ENCODE results near the gene HNRNPA1. TPM values are rescaled to one million over a fixed set of nuclear protein-coding genes. Genes with fewer than 3 reads are reported as not detected.
A peak's percentile ranks its signal among the peaks of the same experiment; 100 is the strongest.
"Not testable (repeated sequence)": the region's sequence is repeated elsewhere in the genome, so short reads cannot be mapped to it uniquely, and the experiment has no call there.

Gene HNRNPA1
- 508 and 537 TPM in 2 replicates for total RNA-seq (2014; rRNA removed; shearing (Covaris generic))

DNA sequence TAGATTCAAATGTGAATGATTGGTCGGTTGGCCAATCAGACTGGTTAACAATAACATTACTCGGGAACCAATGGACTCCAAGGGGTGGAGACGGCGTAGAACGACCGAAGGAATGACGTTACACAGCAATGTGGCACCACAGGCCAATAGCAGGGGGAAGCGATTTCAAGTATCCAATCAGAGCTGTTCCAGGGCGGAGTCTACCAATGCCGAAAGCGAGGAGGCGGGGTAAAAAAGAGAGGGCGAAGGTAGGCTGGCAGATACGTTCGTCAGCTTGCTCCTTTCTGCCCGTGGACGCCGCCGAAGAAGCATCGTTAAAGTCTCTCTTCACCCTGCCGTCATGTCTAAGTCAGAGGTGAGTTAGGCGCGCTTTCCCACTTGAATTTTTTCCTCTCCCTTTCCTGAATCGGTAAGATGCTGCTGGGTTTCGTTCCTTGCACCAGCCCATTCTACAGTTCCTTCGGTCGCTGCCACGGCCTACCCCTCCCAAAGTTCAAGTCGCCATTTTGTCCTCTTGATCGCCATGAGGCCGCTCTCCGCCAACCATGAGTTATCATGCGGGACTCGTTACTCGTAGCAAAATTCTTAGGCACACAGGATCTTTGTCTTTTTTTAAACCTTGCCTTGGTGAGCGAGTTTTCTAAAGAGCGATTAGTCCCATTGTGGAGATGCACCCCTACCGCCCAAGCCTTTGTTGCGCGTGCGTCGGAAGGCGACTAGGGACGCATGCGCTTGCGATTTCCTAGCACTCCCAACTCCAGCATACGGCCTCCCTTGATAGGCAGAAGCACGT, at the start of gene HNRNPA1:
Gene HNRNPA1 (plus strand): TSS at position 259 of the 793 bp plus-strand sequence. CDS start 82 bp downstream, at position 341.
- DNase-seq (ENCODE audit: low spot score): peak; percentile 100

GRCh38 chr12:54231269-54231668, 49.3 kb upstream of the HNRNPA1 start:
- DNase-seq (ENCODE audit: low spot score): not testable (repeated sequence)

- DNase-seq (ENCODE audit: low spot score): no peak
These were observed 47.7 kb upstream of the HNRNPA1 start for GRCh38 chr12:54232790-54233189.

- DNase-seq (ENCODE audit: low spot score): no peak
These were observed 42.0 kb upstream of the HNRNPA1 start for GRCh38 chr12:54238531-54238930.

DNA sequence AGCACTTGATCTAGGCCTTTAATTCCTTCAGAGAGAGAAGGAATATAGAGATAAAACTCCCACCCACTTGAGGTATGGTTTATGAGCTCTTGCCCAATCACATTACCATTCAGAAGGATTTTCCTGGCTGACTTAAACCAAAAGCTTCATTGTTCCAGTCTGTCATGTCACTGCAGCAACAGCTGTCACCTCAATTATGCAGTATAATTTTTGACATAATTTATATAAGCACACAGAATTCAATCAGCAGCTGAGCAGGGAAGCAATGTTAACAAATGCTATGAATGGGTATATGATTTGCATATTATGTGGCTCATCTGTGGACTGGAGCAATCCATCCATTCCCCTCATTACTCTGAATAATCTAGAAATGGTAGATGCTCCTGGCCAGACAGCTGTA, 40.9 kb upstream of the HNRNPA1 start:
- no peak for DNase-seq (ENCODE audit: low spot score)

DNA sequence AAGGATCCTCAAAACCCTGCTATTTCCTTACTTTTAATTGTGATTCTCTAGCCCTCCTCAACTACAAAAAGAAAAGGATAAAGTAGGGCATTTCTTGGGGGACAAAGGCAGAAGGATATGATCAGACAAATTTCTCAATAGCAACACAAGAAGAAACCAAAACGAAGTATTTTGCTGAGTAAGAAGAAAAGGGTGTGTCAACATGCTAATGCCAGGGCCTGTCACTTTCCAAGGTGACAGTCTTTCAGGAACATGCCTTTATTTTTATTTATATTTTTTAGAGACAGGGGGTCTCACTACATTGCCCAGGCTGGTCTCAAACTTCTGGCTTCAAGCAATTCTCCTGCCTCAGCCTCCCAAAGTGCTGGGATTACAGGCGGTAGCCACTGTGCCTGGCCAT, 40.4 kb upstream of the HNRNPA1 start:
- DNase-seq (ENCODE audit: low spot score): no peak

- DNase-seq (ENCODE audit: low spot score): no peak
These were observed 39.4 kb upstream of the HNRNPA1 start for GRCh38 chr12:54240971-54241588.

- no peak for DNase-seq (ENCODE audit: low spot score)
These were observed 34.4 kb upstream of the HNRNPA1 start for GRCh38 chr12:54246011-54246641.

GRCh38 chr12:54249489-54249888, 31.0 kb upstream of the HNRNPA1 start:
- no peak for DNase-seq (ENCODE audit: low spot score)

DNA sequence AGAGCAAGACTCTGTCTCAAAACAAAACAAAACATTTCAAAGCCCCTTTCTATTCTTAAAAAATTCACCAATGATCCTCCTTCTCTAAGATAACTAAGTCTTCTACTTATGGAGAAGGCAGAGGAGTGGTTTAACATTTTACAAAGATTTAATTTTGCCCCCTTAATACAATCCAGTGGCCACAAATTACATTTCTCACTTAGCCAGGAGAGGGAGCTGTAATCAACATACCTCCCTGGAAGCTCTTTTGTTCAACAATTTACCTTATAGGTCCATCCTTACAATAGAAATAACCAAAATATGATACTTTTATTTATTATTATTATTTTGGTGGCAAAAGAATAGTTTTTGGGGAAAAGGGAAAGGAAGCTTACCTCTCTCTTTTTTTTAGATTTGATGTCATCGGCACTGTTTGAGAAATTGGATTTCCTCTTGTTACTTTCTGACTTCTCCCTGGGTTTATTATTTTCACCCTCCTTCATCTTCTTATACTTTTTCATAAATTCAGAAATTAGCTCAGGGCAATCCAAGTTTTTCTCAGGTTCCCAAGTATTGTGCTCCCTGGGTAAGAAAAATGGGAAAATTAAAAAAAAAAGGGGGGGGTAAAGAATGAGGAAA, 28.8 kb upstream of the HNRNPA1 start:
- DNase-seq (ENCODE audit: low spot score): peak; percentile 46

- no peak for DNase-seq (ENCODE audit: low spot score)
These were observed 27.3 kb upstream of the HNRNPA1 start for GRCh38 chr12:54253240-54253639.

- DNase-seq (ENCODE audit: low spot score): no peak
These were observed 23.2 kb upstream of the HNRNPA1 start for GRCh38 chr12:54257332-54257731.

GRCh38 chr12:54258201-54258681, 22.3 kb upstream of the HNRNPA1 start:
- DNase-seq (ENCODE audit: low spot score): peak; percentile 30

- peak; percentile 77 for DNase-seq (ENCODE audit: low spot score)
These were observed 21.1 kb upstream of the HNRNPA1 start for GRCh38 chr12:54259194-54260011.

GRCh38 chr12:54261815-54262402, 18.6 kb upstream of the HNRNPA1 start:
- DNase-seq (ENCODE audit: low spot score): no peak

GRCh38 chr12:54262403-54262925, 18.1 kb upstream of the HNRNPA1 start:
- DNase-seq (ENCODE audit: low spot score): peak; percentile 78

- DNase-seq (ENCODE audit: low spot score): no peak
These were observed 15.1 kb upstream of the HNRNPA1 start for GRCh38 chr12:54265364-54265812.

- DNase-seq (ENCODE audit: low spot score): no peak
These were observed 13.7 kb upstream of the HNRNPA1 start for GRCh38 chr12:54266852-54267251.

DNA sequence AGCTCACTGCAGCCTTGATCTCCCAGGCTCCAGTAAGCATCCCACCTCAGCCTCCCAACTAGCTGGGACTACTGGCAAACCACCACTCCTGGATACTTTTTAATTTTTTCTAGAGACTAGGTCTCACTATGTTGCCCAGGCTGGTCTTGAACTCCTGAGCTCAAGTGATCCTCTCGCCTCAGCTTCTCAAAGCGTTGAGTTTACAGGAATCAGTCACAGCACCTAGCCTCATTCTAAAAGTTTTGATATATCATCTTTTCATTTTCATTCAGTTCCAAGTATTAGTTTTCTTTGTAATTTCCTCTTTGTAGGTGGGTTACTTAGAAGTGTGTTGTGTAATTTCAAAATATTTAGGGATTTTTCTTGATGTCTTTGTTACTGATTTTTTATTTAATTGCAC, 10.2 kb upstream of the HNRNPA1 start:
- DNase-seq (ENCODE audit: low spot score): no peak

DNA sequence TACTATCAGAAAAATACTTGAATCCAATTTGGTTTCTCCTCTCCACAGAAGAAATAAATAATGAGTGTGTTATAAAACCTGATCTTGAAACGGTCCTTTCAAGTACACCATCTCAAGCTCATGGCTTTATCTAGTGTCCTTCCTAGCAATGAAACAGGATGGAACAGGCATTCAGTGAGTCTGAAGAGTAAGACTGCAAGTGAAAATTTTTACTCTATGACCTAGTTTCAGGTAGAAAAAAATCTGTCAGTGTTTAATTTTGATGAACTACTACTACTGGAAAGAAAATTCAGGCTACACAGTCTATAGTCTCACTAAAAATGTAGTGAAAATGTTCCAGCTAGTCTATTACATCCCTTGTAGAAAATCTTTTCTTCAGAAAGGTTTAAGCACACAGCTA, 8.3 kb upstream of the HNRNPA1 start:
- no peak for DNase-seq (ENCODE audit: low spot score)

GRCh38 chr12:54273981-54274380, 6.5 kb upstream of the HNRNPA1 start:
- DNase-seq (ENCODE audit: low spot score): no peak
